Trophoblast cell (in vitro differentiated cells and primary cell): ENCODE measurements around the gene RSPO4. TPM values are rescaled to one million over a fixed set of nuclear protein-coding genes. Genes with fewer than 3 reads are reported as not detected.

Source experiments
- DNase-seq, 2 donors: peaks; one replicate each; pipeline ENCODE4 v3.0.0-alpha.2; 2016
- H2AFZ ChIP-seq: 2 replicates; pipeline ENCODE4 v1.6.1; 2013; ENCODE audit warnings: low read length, moderate library complexity, mild to moderate bottlenecking; ENCODE audit not compliant: insufficient read depth, poor library complexity
- H2AK5ac ChIP-seq: 2 replicates; pipeline ENCODE4 v1.6.1; 2013; ENCODE audit warnings: mild to moderate bottlenecking, low read length
- H2BK120ac ChIP-seq: 2 replicates; pipeline ENCODE4 v1.6.1; 2013; ENCODE audit warnings: low read length, mild to moderate bottlenecking, moderate library complexity; ENCODE audit not compliant: insufficient read depth, poor library complexity
- H2BK12ac ChIP-seq: 2 replicates; pipeline ENCODE4 v1.6.1; 2013; ENCODE audit warnings: mild to moderate bottlenecking, low read length, moderate library complexity
- H2BK5ac ChIP-seq: 2 replicates; pipeline ENCODE4 v1.6.1; 2013; ENCODE audit warnings: low read length, low read depth, moderate library complexity, mild to moderate bottlenecking; ENCODE audit not compliant: poor library complexity
- H3K14ac ChIP-seq: 2 replicates; pipeline ENCODE4 v1.6.1; 2013; ENCODE audit warnings: mild to moderate bottlenecking, low read length
- H3K18ac ChIP-seq: 2 replicates; pipeline ENCODE4 v1.6.1; 2013; ENCODE audit warnings: mild to moderate bottlenecking, low read length
- H3K23ac ChIP-seq: 2 replicates; pipeline ENCODE4 v1.6.1; 2013; ENCODE audit warnings: low read length
- H3K27ac ChIP-seq: 2 replicates; pipeline ENCODE4 v1.5.1; 2013; ENCODE audit warnings: low read depth, mild to moderate bottlenecking, inconsistent platforms, low read length, moderate library complexity
- H3K27me3 ChIP-seq: 2 replicates; pipeline ENCODE4 v1.6.1; 2013; ENCODE audit warnings: inconsistent platforms, mild to moderate bottlenecking, low read length, moderate library complexity; ENCODE audit not compliant: insufficient read depth
- H3K36me3 ChIP-seq, 2 experiments: 1 replicate in 1 of 2; 2 replicates in 1 of 2; pipeline ENCODE4 v1.6.1; 2013; ENCODE audit warnings: low read length in 2 of 2, mild to moderate bottlenecking in 2 of 2, moderate library complexity in 1 of 2; ENCODE audit not compliant: insufficient read depth in 2 of 2, control insufficient read depth in 1 of 2
- H3K4ac ChIP-seq: 2 replicates; pipeline ENCODE4 v1.6.1; 2013; ENCODE audit warnings: low read depth, mild to moderate bottlenecking, low read length, moderate library complexity
- H3K4me1 ChIP-seq, 2 experiments: 1 replicate in 1 of 2; 2 replicates in 1 of 2; pipeline ENCODE4 v1.6.1; 2013; ENCODE audit warnings: low read length in 2 of 2, mild to moderate bottlenecking in 2 of 2, moderate library complexity in 1 of 2; ENCODE audit not compliant: insufficient read depth in 2 of 2, control insufficient read depth in 1 of 2
- H3K4me2 ChIP-seq: 2 replicates; pipeline ENCODE4 v1.6.1; 2013; ENCODE audit warnings: inconsistent platforms, mild to moderate bottlenecking, low read length, moderate library complexity
- H3K4me3 ChIP-seq: 2 replicates; pipeline ENCODE4 v1.5.1; 2013; ENCODE audit warnings: mild to moderate bottlenecking, low read depth, low read length, inconsistent platforms
- H3K79me1 ChIP-seq: one replicate; pipeline ENCODE4 v1.6.1; 2013; ENCODE audit warnings: low read length
- H3K79me2 ChIP-seq: 2 replicates; pipeline ENCODE4 v1.6.1; 2013; ENCODE audit warnings: low read length, mild to moderate bottlenecking; ENCODE audit not compliant: control insufficient read depth, insufficient read depth, poor library complexity
- H3K9ac ChIP-seq: 2 replicates; pipeline ENCODE4 v1.6.1; 2013; ENCODE audit warnings: mild to moderate bottlenecking, low read length
- H3K9me3 ChIP-seq: 2 replicates; pipeline ENCODE4 v1.6.1; 2013; ENCODE audit warnings: low read depth, mild to moderate bottlenecking, control low read depth, inconsistent platforms, low read length; ENCODE audit not compliant: insufficient read depth
- H4K12ac ChIP-seq: 2 replicates; pipeline ENCODE4 v1.6.1; 2013; ENCODE audit warnings: low read depth, mild to moderate bottlenecking, low read length, moderate library complexity
- H4K8ac ChIP-seq: 2 replicates; pipeline ENCODE4 v1.6.1; 2013; ENCODE audit warnings: low read depth, mild to moderate bottlenecking, low read length, moderate library complexity
- H4K91ac ChIP-seq: one replicate; pipeline ENCODE4 v1.6.1; 2013; ENCODE audit warnings: low read depth, mild to moderate bottlenecking, low read length, moderate library complexity
- WGBS: extraction: QIAGEN DNeasy Blood & Tissue Kit; methylation state at CpG from one replicate; pipeline ENCODE4 v1.1.7; 2013; ENCODE audit warnings: missing lambda C conversion rate; ENCODE audit not compliant: insufficient read length, insufficient coverage; ENCODE audit errors: extremely low coverage; 5-methylcytosine and 5-hydroxymethylcytosine counted together
- polyA plus RNA-seq: library from polyadenylated mRNA; stranded (reverse); fragments of 200-250 nt; gene quantifications from 2 replicates; pipeline ENCODE4 v1.2.3, GENCODE V29; 2013

The RSPO4 gene
- 0.28 and 0.37 TPM in 2 replicates for polyA plus RNA-seq

GRCh38 chr20:1001911-1002681 is at the start of gene RSPO4:
RSPO4 (minus strand) TSS chr20:1002311; CDS start chr20:1002164, 147 bp downstream.
- H4K8ac ChIP-seq = no peak within 1 kb of the TSS
- no peak within 1 kb of the TSS for H4K12ac ChIP-seq
- H2BK120ac ChIP-seq = no peak within 1 kb of the TSS
- H3K4ac ChIP-seq = no peak within 1 kb of the TSS
- H2AK5ac ChIP-seq = no peak within 1 kb of the TSS
- peak in 1 of 2 donors; percentile 9 for DNase-seq
- no peaks in the 10 kb centered on the region for H3K36me3 ChIP-seq
- H3K9ac ChIP-seq = no peak within 1 kb of the TSS
- no peaks in the 10 kb centered on the region for H3K79me1 ChIP-seq
- H3K4me2 ChIP-seq = peak within 1 kb of the TSS; percentile 78
- no peak within 1 kb of the TSS for H4K91ac ChIP-seq
- no peak within 1 kb of the TSS for H3K23ac ChIP-seq
- WGBS = no CpG with 5 or more reads among the region's 88 CpGs
- H3K4me1 ChIP-seq = peaks cover 6 to 7% of the 10 kb centered on the region in 2 experiments
- no peak within 1 kb of the TSS for H2BK12ac ChIP-seq
- peaks cover 23% of the 10 kb centered on the region for H3K27me3 ChIP-seq
- no peak within 1 kb of the TSS for H2BK5ac ChIP-seq
- H3K79me2 ChIP-seq = no peaks in the 10 kb centered on the region
- no peak within 1 kb of the TSS for H3K18ac ChIP-seq
- H2AFZ ChIP-seq = peak within 1 kb of the TSS; percentile 54
- H3K27ac ChIP-seq = no peak within 1 kb of the TSS
- H3K9me3 ChIP-seq = peaks cover 3% of the 10 kb centered on the region
- peak within 1 kb of the TSS; percentile 48 for H3K4me3 ChIP-seq
- H3K14ac ChIP-seq = no peak within 1 kb of the TSS

DNA sequence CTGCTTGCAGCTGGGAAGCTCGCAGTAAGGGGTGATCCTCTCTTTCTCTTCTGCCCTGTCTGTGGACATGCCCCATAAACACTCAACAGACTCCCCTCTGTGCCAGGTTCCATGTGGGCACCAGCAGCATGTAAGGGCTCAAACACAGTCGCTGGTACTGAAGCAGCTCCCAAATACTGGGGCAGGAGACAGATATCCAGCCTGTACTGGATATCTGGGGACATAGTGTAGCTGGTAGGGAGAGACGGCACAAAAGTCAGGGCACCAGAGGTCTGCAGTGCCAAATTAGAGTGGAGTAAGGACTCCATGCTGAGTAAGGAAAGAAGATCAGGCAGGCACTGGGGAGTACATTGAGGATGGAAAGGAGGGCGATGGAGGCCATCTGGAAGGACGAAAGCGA is 48.3 kb upstream of the RSPO4 start:
- H3K27me3 ChIP-seq = no peaks in the 10 kb centered on the region
- H2AK5ac ChIP-seq = no peak overlapping the region
- no peaks in the 10 kb centered on the region for H3K79me2 ChIP-seq
- no peak overlapping the region for H4K8ac ChIP-seq
- H3K36me3 ChIP-seq = no peaks in the 10 kb centered on the region
- H3K23ac ChIP-seq = no peak overlapping the region
- H2AFZ ChIP-seq = no peak overlapping the region
- H3K79me1 ChIP-seq = no peaks in the 10 kb centered on the region
- DNase-seq = no peak
- no peak overlapping the region for H2BK5ac ChIP-seq
- no peak overlapping the region for H4K91ac ChIP-seq
- no peak overlapping the region for H2BK120ac ChIP-seq
- H3K4ac ChIP-seq = no peak overlapping the region
- no peaks in the 10 kb centered on the region for H3K9me3 ChIP-seq
- no peak overlapping the region for H3K9ac ChIP-seq
- H2BK12ac ChIP-seq = no peak overlapping the region
- H3K18ac ChIP-seq = no peak overlapping the region
- no CpG with 5 or more reads among the region's 6 CpGs for WGBS
- no peak overlapping the region for H4K12ac ChIP-seq
- no peak overlapping the region for H3K14ac ChIP-seq
- no peak overlapping the region for H3K4me2 ChIP-seq
- no peak overlapping the region for H3K4me3 ChIP-seq
- H3K27ac ChIP-seq = no peak overlapping the region
- H3K4me1 ChIP-seq = no peaks in the 10 kb centered on the region

GRCh38 chr20:1045860-1046418 is 43.8 kb upstream of the RSPO4 start:
- H2BK120ac ChIP-seq = no peak overlapping the region
- H3K4ac ChIP-seq = no peak overlapping the region
- H3K4me2 ChIP-seq = no peak overlapping the region
- H3K18ac ChIP-seq = no peak overlapping the region
- H2AK5ac ChIP-seq = no peak overlapping the region
- no peak overlapping the region for H3K14ac ChIP-seq
- H3K4me3 ChIP-seq = no peak overlapping the region
- H4K8ac ChIP-seq = no peak overlapping the region
- H2BK5ac ChIP-seq = no peak overlapping the region
- no peaks in the 10 kb centered on the region for H3K79me2 ChIP-seq
- H3K9ac ChIP-seq = no peak overlapping the region
- no peak overlapping the region for H4K12ac ChIP-seq
- H2AFZ ChIP-seq = no peak overlapping the region
- no peaks in the 10 kb centered on the region for H3K27me3 ChIP-seq
- H3K23ac ChIP-seq = no peak overlapping the region
- DNase-seq = no peak
- no peaks in the 10 kb centered on the region for H3K4me1 ChIP-seq
- no peaks in the 10 kb centered on the region for H3K79me1 ChIP-seq
- no peak overlapping the region for H2BK12ac ChIP-seq
- no peaks in the 10 kb centered on the region for H3K36me3 ChIP-seq
- 100% methylated on average over 1 of the region's 3 CpGs for WGBS
- H3K27ac ChIP-seq = no peak overlapping the region
- H4K91ac ChIP-seq = no peak overlapping the region
- peaks cover 2% of the 10 kb centered on the region for H3K9me3 ChIP-seq

DNA sequence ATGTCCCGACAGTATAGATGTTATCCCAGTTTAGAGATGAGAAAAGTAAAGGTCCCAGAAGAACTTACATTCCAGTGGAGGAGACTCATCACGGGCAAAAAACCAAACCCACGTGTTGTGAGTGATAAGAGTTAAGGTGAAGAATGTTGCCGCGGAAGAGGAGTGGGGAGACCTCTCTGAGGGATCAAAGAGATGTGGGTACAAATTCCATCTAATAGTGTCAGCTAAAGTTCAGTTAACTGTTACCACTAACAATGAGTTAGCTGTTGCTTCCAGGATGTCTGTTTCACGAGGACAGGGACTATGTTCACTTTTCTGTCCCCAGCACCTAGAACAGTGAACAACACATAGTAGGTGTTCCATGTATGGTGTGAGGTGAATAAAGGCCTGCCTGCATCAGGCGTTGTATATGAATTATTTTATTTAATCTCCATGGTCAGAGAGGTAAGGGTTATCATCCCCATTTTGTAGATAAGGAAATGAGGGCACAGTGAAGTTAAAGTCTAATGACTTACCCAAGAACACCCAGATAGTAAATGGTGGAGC is 39.8 kb upstream of the RSPO4 start:
- H4K8ac ChIP-seq = no peak overlapping the region
- H3K79me1 ChIP-seq = no peaks in the 10 kb centered on the region
- H4K12ac ChIP-seq = no peak overlapping the region
- H3K4me1 ChIP-seq = no peaks in the 10 kb centered on the region
- no peaks in the 10 kb centered on the region for H3K79me2 ChIP-seq
- H4K91ac ChIP-seq = no peak overlapping the region
- H3K9me3 ChIP-seq = peaks cover 2% of the 10 kb centered on the region
- no peaks in the 10 kb centered on the region for H3K27me3 ChIP-seq
- no peak overlapping the region for H2BK12ac ChIP-seq
- no peak overlapping the region for H3K27ac ChIP-seq
- H3K36me3 ChIP-seq = no peaks in the 10 kb centered on the region
- peak in 1 of 2 donors; percentile 1 for DNase-seq
- no peak overlapping the region for H2AK5ac ChIP-seq
- no CpG with 5 or more reads among the region's 7 CpGs for WGBS
- no peak overlapping the region for H2BK120ac ChIP-seq
- no peak overlapping the region for H3K4me3 ChIP-seq
- no peak overlapping the region for H3K23ac ChIP-seq
- no peak overlapping the region for H2BK5ac ChIP-seq
- H3K18ac ChIP-seq = no peak overlapping the region
- no peak overlapping the region for H3K4ac ChIP-seq
- no peak overlapping the region for H3K4me2 ChIP-seq
- H2AFZ ChIP-seq = no peak overlapping the region
- H3K14ac ChIP-seq = no peak overlapping the region
- H3K9ac ChIP-seq = no peak overlapping the region
